ENCODE data around the gene RFX5.

DNA sequence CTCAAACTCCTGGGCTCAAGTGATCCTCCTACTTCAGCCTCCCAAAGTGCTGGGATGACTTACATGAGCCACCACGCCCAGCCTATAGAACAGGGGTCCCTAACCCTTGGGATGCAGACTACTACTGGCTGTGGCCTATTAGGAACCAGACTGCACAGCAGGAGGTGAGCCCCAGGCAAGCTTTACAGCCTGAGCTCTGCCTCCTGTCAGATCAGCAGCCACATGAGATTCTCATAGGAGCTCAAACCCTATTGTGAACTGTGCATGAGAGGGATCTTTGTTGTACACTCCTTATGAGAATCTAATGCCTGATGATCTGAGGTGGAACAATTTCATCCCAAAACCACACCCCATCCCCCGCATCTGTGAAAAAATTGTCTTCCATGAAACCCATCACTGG, 39.0 kb upstream of the RFX5 start:
- TF ChIP-seq, protein P1, sequence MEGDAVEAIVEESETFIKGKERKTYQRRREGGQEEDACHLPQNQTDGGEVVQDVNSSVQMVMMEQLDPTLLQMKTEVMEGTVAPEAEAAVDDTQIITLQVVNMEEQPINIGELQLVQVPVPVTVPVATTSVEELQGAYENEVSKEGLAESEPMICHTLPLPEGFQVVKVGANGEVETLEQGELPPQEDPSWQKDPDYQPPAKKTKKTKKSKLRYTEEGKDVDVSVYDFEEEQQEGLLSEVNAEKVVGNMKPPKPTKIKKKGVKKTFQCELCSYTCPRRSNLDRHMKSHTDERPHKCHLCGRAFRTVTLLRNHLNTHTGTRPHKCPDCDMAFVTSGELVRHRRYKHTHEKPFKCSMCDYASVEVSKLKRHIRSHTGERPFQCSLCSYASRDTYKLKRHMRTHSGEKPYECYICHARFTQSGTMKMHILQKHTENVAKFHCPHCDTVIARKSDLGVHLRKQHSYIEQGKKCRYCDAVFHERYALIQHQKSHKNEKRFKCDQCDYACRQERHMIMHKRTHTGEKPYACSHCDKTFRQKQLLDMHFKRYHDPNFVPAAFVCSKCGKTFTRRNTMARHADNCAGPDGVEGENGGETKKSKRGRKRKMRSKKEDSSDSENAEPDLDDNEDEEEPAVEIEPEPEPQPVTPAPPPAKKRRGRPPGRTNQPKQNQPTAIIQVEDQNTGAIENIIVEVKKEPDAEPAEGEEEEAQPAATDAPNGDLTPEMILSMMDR (IDR thresholded peaks at IDR 0.05) = no peak
- TF ChIP-seq CEBPB (IDR thresholded peaks at IDR 0.05) = no peak
- TF ChIP-seq MAZ (IDR thresholded peaks at IDR 0.05; ENCODE audit: borderline replicate concordance, low read depth, low read length) = no peak
- TF ChIP-seq RFX5 (IDR thresholded peaks at IDR 0.05) = no peak
- TF ChIP-seq, protein P2, sequence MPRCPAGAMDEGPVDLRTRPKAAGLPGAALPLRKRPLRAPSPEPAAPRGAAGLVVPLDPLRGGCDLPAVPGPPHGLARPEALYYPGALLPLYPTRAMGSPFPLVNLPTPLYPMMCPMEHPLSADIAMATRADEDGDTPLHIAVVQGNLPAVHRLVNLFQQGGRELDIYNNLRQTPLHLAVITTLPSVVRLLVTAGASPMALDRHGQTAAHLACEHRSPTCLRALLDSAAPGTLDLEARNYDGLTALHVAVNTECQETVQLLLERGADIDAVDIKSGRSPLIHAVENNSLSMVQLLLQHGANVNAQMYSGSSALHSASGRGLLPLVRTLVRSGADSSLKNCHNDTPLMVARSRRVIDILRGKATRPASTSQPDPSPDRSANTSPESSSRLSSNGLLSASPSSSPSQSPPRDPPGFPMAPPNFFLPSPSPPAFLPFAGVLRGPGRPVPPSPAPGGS (IDR thresholded peaks at IDR 0.05) = no peak
- no peak for TF ChIP-seq JUN (IDR thresholded peaks at IDR 0.05)
- TF ChIP-seq, protein P3, sequence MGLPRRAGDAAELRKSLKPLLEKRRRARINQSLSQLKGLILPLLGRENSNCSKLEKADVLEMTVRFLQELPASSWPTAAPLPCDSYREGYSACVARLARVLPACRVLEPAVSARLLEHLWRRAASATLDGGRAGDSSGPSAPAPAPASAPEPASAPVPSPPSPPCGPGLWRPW (IDR thresholded peaks at IDR 0.05) = no peak
